Smooth muscle cell (in vitro differentiated cells): ENCODE results near the gene LLCFC1. TPM values are rescaled to one million over a fixed set of nuclear protein-coding genes. Genes with fewer than 3 reads are reported as not detected.

Experiments used
- DNase-seq: peaks from one replicate; lab custom pipeline; 2025; ENCODE audit not compliant: unreplicated experiment; lab: John Stamatoyannopoulos, UW
- H2AFZ ChIP-seq: fragments of 200-600 bp; sonication (generic); 2 replicates; pipeline ENCODE4 v1.6.0; 2016; ENCODE audit warnings: antibody characterized with exemption, low read depth, mild to moderate bottlenecking
- H3F3A ChIP-seq: fragments of 200-600 bp; sonication (generic); 2 replicates; pipeline ENCODE4 v1.6.0; 2017; ENCODE audit warnings: antibody characterized with exemption, low read depth
- H3K27ac ChIP-seq: fragments of 200-600 bp; sonication (generic); 2 replicates; pipeline ENCODE4 v1.5.1; 2016; ENCODE audit warnings: low read depth, mild to moderate bottlenecking
- H3K27me3 ChIP-seq: fragments of 200-600 bp; sonication (generic); 2 replicates; pipeline ENCODE4 v1.6.1; 2016; ENCODE audit warnings: low read depth, mild to moderate bottlenecking
- H3K36me3 ChIP-seq: fragments of 200-600 bp; sonication (generic); 2 replicates; pipeline ENCODE4 v1.5.1; 2016; ENCODE audit warnings: low read depth
- H3K4me1 ChIP-seq: fragments of 200-600 bp; sonication (generic); 2 replicates; pipeline ENCODE4 v1.5.1; 2016; ENCODE audit warnings: low read depth
- H3K4me2 ChIP-seq: fragments of 200-600 bp; sonication (generic); 2 replicates; pipeline ENCODE4 v1.6.0; 2016; ENCODE audit warnings: mild to moderate bottlenecking
- H3K4me3 ChIP-seq: fragments of 200-600 bp; sonication (generic); 2 replicates; pipeline ENCODE4 v1.5.1; 2016; ENCODE audit warnings: mild to moderate bottlenecking
- H3K79me2 ChIP-seq: fragments of 200-600 bp; sonication (generic); 2 replicates; pipeline ENCODE4 v1.6.0; 2016; ENCODE audit warnings: low read depth, mild to moderate bottlenecking
- H3K9ac ChIP-seq: fragments of 200-600 bp; sonication (generic); 2 replicates; pipeline ENCODE4 v1.6.0; 2016; ENCODE audit warnings: low read depth
- H3K9me3 ChIP-seq: fragments of 200-600 bp; sonication (generic); replicated peaks from 2 replicates; pipeline ENCODE4 v1.5.1; 2016; ENCODE audit warnings: low read depth
- H4K20me1 ChIP-seq: fragments of 200-600 bp; sonication (generic); 2 replicates; pipeline ENCODE4 v1.6.0; 2016; ENCODE audit warnings: low read depth
- CTCF ChIP-seq: fragments of 200-600 bp; sonication (generic); IDR thresholded peaks from 2 replicates; pipeline ENCODE4 v1.5.1; 2017; ENCODE audit warnings: borderline replicate concordance, mild to moderate bottlenecking, antibody characterized with exemption; ENCODE audit not compliant: insufficient read depth, poor library complexity, severe bottlenecking
- WGBS: methylation state at CpG from one replicate; pipeline ENCODE4 v1.1.7; 2016; ENCODE audit warnings: low lambda C conversion rate; 5-methylcytosine and 5-hydroxymethylcytosine counted together
- polyA plus RNA-seq: library from polyadenylated mRNA; unstranded; fragments of >200 nt; fragmentation: Nextera tagmentation; extraction: Ambion mirVana; gene quantifications from 2 replicates; pipeline ENCODE4 v1.2.1, GENCODE V29; 2016
- total RNA-seq: library from RNA; depleted of rRNA; stranded (reverse); fragments of >200 nt; gene quantifications from 2 replicates; pipeline ENCODE4 v1.2.3, GENCODE V29; 2014

The LLCFC1 gene
- total and polyA plus RNA-seq, 2 experiments from 2014 or later = not detected

- H3K4me3 ChIP-seq = no peak overlapping the region
Observed at GRCh38 chr7:142960955-142961512, 21.8 kb downstream of the LLCFC1 start.

GRCh38 chr7:142961595-142961972 lies 22.3 kb downstream of the LLCFC1 start:
- no peak overlapping the region for H3K9ac ChIP-seq
- no peaks in the 10 kb centered on the region for H3K79me2 ChIP-seq
- H3K27ac ChIP-seq = no peak overlapping the region
- WGBS = 92% methylated on average over 4 of the region's 4 CpGs
- H3F3A ChIP-seq = no peaks in the 10 kb centered on the region
- H3K4me3 ChIP-seq = no peak overlapping the region
- no peak overlapping the region for H3K4me2 ChIP-seq
- TF ChIP-seq CTCF = no peak
- peaks cover 3% of the 10 kb centered on the region for H3K27me3 ChIP-seq
- DNase-seq = no peak
- no peaks in the 10 kb centered on the region for H3K36me3 ChIP-seq
- H2AFZ ChIP-seq = no peak overlapping the region
- H3K9me3 ChIP-seq = no peaks in the 10 kb centered on the region
- no peaks in the 10 kb centered on the region for H4K20me1 ChIP-seq
- peaks cover 12% of the 10 kb centered on the region for H3K4me1 ChIP-seq

More at GRCh38 chr7:142960955-142961512, 21.8 kb downstream of the LLCFC1 start:
- no peak overlapping the region for H3K4me2 ChIP-seq
- WGBS = 93% methylated on average over 5 of the region's 5 CpGs
- no peaks in the 10 kb centered on the region for H4K20me1 ChIP-seq
- no peak overlapping the region for H3K9ac ChIP-seq
- peaks cover 3% of the 10 kb centered on the region for H3K27me3 ChIP-seq
- no peak for DNase-seq
- H3K79me2 ChIP-seq = no peaks in the 10 kb centered on the region
- H2AFZ ChIP-seq = no peak overlapping the region
- no peaks in the 10 kb centered on the region for H3F3A ChIP-seq
- TF ChIP-seq CTCF = no peak
- H3K9me3 ChIP-seq = no peaks in the 10 kb centered on the region
- peaks cover 12% of the 10 kb centered on the region for H3K4me1 ChIP-seq
- H3K27ac ChIP-seq = no peak overlapping the region
- no peaks in the 10 kb centered on the region for H3K36me3 ChIP-seq

- Histone ChIP-seq H3K4me1 (peaks cover 12% of the 10 kb centered on the region), H3K9ac (no peak within 1 kb of the TSS), H3K27ac (no peak within 1 kb of the TSS), H3K36me3 (no peaks in the 10 kb centered on the region), H3K4me3 (no peak within 1 kb of the TSS), H2AFZ (no peak within 1 kb of the TSS), H4K20me1 (no peaks in the 10 kb centered on the region), H3K79me2 (no peaks in the 10 kb centered on the region), H3K4me2 (no peak within 1 kb of the TSS), H3K27me3 (peaks cover 3% of the 10 kb centered on the region), H3K9me3 (no peaks in the 10 kb centered on the region), H3F3A (no peaks in the 10 kb centered on the region)
- no peak for TF ChIP-seq CTCF
- 78% methylated on average over 9 of the region's 9 CpGs for WGBS
- no peak for DNase-seq
Observed at GRCh38 chr7:142961973-142962926, 23.0 kb downstream of the LLCFC1 start, which contains the start of gene KEL. KEL (minus strand) TSS chr7:142962363; CDS start chr7:142962206, 157 bp downstream.
